ENCODE results near the gene AKT3.
"Not testable (repeated sequence)": the region's sequence is repeated elsewhere in the genome, so short reads cannot be mapped to it uniquely, and the experiment has no call there.

The AKT3 gene

GRCh38 chr1:243845888-243846287 lies 4.2 kb downstream of the AKT3 start:
- DNase-seq = no peak
- intact Hi-C loops (cut with DNase I) = loop anchor here (5.0 kb wide), 1 partner anchor 206 kb away; the partner anchor contains the start of gene ZBTB18

DNA sequence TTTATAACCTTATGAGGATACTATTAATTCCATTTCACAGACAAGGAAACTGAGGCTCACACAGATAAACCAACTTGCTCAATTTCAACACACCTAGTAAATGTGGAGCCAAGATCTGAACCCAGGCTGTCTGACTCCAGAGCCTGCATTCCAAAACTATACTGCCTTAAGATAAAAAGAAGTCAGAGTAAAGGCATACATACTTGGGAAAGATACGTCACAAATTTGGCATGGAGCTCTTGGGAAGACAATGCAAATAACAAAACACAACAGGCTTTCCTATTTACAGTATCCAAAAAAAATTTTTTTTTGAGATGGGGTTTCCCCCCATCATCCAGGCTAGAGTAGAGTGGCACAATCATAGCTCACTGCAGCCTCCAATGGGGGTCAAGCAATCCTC lies 5.9 kb downstream of the AKT3 start:
- intact Hi-C loops (cut with DNase I) = no loop called here

DNA sequence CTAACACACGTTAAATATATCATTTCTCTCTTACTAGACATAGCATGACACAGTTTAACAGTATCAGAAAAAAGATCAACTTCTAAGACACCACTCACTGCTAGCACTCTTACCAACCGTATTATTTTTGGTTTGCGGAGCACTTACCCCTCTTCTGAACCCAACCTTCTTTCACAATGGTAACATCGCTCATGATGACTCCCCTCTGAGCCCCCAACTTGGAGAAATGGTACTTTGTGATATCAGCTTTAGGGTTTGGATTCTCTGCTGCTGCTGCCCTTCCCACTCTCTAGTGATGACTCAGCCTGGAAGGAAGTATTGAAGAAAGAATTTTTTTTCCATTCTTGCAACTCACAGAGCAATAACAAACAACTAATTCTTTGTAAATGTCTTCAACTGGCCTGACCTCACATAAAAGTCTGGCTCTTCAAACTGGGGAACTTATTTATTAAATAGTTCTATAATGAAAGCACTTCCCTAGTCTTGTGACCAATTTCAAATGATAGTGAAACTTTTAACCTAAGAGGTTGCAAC lies 7.0 kb downstream of the AKT3 start:
- peak in 7 of 42 donors; percentile 9 to 51 (median 35) for DNase-seq
- intact Hi-C loops (cut with DNase I) = no loop called here

More for the DNA sequence above, 5.9 kb downstream of the AKT3 start:
- no peak for DNase-seq

- DNase-seq = no peak
- intact Hi-C loops (cut with DNase I) = no loop called here
These were observed 7.9 kb downstream of the AKT3 start for GRCh38 chr1:243842161-243842560.

DNA sequence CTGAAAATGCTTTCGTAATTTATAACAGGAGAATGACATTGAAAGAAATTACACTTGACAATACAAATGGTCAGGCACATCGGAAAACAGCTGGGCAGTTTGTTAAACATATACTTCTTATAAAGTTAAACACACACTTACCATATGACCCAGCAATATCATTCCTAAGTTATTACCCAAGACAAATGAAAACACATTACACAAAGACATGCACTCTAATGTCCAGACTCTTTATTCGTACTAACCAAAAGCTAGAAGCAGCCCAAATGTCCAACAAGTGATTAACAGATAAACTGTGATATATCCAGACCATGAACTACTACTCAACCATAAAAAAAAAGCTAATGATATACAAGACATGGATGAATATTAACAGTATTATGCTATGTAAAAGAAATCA lies 8.5 kb downstream of the AKT3 start:
- intact Hi-C loops (cut with DNase I) = no loop called here
- DNase-seq = no peak

- no peak for DNase-seq
- intact Hi-C loops (cut with DNase I) = no loop called here
These were observed 12.0 kb downstream of the AKT3 start for GRCh38 chr1:243837907-243838535.

- intact Hi-C loops (cut with DNase I) = no loop called here
- no peak for DNase-seq
These were observed 15.9 kb downstream of the AKT3 start for GRCh38 chr1:243834130-243834529.

GRCh38 chr1:243831463-243831862 lies 18.6 kb downstream of the AKT3 start:
- DNase-seq = no peak
- intact Hi-C loops (cut with DNase I) = no loop called here

DNA sequence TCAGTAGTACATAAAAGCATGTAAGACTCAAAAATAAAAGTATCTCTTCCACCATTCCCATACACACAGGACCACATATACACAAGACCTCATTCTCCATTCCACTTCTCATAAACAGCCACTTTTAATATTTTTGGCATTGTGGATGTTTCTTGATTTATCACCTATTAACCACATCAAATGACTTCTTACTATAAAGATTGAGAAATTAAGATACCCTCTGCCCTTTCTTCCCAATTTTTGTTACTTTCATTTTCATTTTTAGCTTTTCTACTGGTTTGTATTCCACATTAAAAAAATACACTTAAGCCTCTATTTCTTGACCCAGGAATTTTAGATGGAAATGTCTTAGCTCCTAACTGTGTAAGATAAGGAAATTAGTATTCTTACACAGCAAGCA lies 22.8 kb downstream of the AKT3 start:
- intact Hi-C loops (cut with DNase I) = no loop called here
- no peak for DNase-seq

GRCh38 chr1:243824907-243825306 lies 25.1 kb downstream of the AKT3 start:
- intact Hi-C loops (cut with DNase I) = not testable (repeated sequence)

GRCh38 chr1:243821177-243821680 lies 28.8 kb downstream of the AKT3 start:
- intact Hi-C loops (cut with DNase I) = no loop called here
- DNase-seq = no peak

More at GRCh38 chr1:243824907-243825306, 25.1 kb downstream of the AKT3 start:
- DNase-seq = not testable (repeated sequence)

GRCh38 chr1:243819438-243819839 lies 30.6 kb downstream of the AKT3 start:
- intact Hi-C loops (cut with DNase I) = no loop called here
- no peak for DNase-seq

DNA sequence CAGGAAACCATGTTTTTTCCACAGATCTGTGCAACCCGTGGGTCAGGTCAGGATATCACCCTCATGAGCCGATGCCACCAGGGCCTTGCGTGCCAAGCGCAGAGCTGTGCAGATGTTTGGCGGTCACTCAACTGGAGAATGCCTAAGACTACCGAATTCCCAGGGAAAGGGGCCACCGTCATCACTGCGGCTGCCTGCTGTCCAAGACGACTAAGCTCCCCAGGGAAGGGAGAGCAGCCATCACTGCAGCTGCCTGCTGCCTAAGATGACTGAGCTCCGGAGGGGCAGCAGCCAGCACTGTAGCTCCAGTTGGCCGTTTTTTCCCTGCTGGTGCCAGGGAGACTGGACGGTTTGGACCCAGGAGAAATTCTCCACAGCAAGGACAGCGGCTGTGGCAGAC lies 31.1 kb downstream of the AKT3 start:
- DNase-seq = peak in 3 of 42 donors; percentile 7 to 9 (median 8)

DNA sequence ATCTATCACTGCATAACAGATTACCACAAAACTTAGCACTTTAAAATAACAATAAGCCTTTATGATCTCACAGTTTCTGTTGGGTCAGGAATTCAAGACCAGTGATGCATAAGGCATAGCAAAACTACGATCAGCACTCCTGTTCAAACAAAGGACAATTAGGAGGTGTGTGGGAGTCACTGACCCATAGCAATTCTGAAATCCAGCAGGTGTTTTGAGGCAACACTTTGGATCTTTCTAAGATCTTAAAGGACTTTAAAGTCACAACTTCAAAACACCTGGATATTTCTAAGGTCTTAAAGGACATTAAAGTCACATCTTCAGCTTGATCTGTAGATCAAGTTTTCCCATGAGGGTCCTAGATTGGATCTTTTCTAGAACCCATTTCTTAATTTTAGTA lies 35.3 kb downstream of the AKT3 start:
- intact Hi-C loops (cut with DNase I) = no loop called here
- no peak for DNase-seq

More for the DNA sequence above, 31.1 kb downstream of the AKT3 start:
- intact Hi-C loops (cut with DNase I) = no loop called here

DNA sequence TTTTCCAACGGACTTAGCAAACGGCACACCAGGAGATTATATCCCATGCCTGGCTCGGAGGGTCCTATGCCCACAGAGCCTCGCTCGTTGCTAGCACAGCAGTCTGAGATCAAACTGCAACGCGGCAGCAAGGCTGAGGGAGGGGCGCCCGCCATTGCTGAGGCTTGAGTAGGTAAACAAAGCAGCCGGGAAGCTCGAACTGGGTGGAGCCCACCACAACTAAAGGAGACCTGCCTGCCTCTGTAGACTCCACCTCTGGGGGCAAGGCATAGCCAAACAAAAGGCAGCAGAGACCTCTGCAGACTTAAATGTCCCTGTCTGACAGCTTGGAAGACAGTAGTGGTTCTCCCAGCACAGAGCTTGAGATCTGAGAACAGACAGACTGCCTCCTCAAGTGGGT lies 42.7 kb downstream of the AKT3 start:
- DNase-seq; intact Hi-C loops (cut with DNase I): not testable (repeated sequence)

- DNase-seq = no peak
- intact Hi-C loops (cut with DNase I) = no loop called here
These were observed 43.7 kb downstream of the AKT3 start for GRCh38 chr1:243806310-243806709.

GRCh38 chr1:243802736-243803135 lies 47.3 kb downstream of the AKT3 start:
- intact Hi-C loops (cut with DNase I) = no loop called here
- DNase-seq = no peak

- DNase-seq = no peak
- intact Hi-C loops (cut with DNase I) = no loop called here
These were observed 48.7 kb downstream of the AKT3 start for GRCh38 chr1:243801378-243801777.

GRCh38 chr1:243799908-243800307 lies 50.1 kb downstream of the AKT3 start:
- intact Hi-C loops (cut with DNase I) = no loop called here
- DNase-seq = no peak

GRCh38 chr1:243798726-243799125 lies 51.3 kb downstream of the AKT3 start:
- intact Hi-C loops (cut with DNase I) = no loop called here
- DNase-seq = no peak

- intact Hi-C loops (cut with DNase I) = no loop called here
- DNase-seq = no peak
These were observed 54.0 kb downstream of the AKT3 start for GRCh38 chr1:243796016-243796415.

Measured in head of caudate nucleus (tissue), 42 donors.